GM19467 (cell line): ENCODE measurements around the gene SEZ6L.

Source experiments
- ATAC-seq: cut with Tn5 transposase; IDR thresholded peaks from one replicate; pipeline ENCODE4 v1.9.1; 2021; ENCODE audit warnings: mild to moderate bottlenecking, moderate library complexity; ENCODE audit not compliant: unreplicated experiment

The SEZ6L gene

DNA sequence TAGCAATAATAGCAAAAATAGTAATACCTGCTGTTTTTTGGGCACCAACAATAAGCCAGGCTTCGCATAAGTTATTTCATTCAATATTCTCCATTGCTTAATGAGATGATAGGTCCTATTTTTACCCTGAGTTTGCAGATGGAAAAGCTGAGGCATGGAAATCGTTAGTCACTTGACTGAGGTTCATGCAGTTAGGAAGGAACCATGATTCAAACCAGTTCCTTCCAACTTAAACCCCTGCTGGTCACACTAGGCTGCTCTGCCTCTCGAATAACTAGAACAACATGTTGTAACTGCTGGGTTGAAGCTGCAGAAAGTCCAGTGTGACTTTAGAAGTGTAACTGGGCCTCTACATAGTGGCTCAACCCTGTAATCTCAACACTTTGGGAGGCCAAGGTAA, 69.3 kb downstream of the SEZ6L start:
- no peak for ATAC-seq

DNA sequence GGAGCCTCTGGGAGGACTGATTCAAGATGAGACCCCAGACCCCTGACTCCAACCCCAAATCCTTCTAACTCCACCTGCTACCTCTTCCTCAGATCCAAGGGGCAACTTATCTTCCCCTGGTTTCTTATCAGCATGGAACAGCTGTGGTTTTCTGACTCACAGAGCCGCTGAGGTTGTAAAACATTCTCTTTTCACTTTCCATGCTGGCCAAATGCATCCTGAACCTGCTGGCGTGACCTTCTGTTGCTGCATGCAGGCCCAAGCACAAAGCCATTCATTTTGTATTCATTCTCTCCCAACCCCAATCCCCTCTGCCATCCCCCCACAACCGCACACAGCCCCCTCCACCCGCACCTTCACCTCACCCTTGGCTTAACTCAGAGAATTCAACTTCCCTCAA, 70.3 kb downstream of the SEZ6L start:
- no peak for ATAC-seq

DNA sequence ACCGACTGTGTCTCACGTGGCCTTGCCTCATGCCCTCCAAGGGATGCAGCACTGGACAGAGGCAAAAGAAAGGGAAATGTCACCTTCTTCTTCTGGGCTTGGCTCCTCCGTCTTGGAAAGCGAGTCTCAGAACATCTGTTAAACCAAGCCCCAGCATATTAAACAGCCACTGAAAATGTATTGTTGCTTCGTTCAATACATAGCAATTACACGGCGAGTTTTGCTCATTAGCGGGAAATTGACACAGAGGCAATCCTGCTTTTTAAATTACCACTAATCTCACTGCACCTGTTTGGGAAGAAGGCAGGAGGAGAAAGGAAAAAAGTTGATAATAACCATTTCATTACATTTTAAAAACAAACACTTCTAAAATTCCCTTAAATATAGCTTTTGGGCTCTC, 72.1 kb downstream of the SEZ6L start:
- ATAC-seq: no peak

DNA sequence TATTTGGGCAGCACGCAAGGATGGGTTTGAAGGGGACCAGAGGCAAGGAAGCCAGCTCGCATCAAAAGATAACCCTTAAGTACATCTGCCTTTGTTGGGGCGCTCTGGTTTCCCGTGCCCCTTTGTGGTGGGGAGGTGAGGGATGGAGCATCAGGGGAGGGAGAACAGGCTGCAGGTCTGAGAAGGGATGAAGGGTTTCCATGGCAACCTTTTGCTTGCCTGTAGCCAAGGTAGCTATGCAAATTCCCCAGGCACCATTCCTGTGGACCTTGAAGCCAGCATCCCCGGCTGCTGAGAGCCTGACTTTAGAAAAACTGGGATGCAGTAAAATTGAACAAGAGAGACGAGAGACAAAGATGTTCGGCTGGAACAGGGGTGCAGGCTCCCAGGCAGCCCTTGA, 75.7 kb downstream of the SEZ6L start:
- no peak for ATAC-seq

DNA sequence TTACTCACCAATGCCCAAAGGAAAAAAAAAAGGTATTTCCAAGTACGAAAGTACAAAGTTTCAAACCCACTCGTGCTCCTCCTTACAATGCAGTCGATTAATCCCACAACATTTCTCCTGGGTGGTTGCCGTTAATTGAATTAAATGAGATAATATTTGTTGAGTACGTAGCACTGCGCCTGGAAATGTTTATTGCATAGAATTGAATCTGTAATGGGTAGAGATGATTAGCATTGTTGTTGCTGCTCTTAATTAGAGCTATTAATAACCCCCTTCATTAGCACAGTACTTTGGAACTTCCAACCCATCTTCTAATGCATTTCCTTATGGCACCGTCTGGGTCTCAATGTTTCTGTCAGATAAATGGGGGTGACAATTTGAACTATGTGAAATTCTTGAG, 77.3 kb downstream of the SEZ6L start:
- no peak for ATAC-seq

DNA sequence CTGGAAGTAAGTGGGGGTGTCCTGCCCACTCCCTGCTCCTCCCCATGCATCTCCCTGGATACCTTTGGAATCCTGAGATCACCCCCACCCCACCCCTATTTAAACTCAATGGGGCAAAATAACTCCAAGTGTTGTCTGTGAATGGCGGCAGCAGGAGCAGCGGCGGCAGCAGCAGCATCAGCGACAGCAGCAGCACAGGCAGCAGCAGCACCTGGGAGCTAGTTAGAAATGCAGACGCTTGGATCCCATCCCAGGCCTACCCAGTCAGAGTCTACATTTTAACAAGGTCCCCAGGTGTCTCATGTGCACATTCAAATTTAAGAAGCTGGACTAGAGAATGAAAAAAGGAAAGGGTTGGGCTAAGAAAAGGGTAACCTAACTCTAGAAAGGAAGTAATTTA, 82.6 kb downstream of the SEZ6L start:
- no peak for ATAC-seq

DNA sequence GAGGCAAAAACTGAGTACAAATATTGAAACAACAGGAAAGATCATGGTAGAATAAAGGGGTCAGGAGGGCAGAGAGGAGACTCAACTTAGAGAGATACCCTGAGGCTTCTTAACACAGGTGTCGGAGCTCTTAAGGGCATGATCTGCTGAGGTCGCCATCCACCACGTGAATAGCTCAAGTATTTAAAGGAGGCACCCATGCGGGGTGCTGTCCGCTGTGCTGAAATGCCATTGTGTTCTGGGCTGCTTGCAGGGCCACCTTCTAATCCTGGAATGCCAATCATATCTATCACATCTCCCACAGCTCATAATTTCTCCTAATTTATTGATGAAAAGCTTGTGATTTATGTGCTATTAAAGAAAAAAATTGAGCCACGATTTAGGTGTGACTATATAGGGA, 90.2 kb downstream of the SEZ6L start:
- no peak for ATAC-seq

DNA sequence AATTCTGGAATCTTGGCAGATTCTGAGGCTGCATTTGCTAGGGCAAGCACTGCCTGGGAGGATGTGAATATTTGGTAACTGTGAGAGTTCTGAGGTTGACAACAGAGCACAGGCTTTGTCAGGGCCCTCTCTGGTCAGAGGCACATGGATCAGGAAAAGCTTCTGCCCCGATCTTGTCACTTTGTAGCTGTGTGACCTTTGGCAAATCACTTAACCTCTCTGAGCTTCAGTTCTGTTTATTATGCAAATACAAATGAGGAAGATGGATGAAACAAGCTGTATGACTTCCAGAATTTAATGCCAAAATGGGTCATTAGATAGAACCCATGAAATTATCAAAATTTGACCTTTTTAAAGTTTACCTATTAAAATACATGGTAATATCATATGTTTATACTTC, 94.9 kb downstream of the SEZ6L start:
- ATAC-seq: no peak

DNA sequence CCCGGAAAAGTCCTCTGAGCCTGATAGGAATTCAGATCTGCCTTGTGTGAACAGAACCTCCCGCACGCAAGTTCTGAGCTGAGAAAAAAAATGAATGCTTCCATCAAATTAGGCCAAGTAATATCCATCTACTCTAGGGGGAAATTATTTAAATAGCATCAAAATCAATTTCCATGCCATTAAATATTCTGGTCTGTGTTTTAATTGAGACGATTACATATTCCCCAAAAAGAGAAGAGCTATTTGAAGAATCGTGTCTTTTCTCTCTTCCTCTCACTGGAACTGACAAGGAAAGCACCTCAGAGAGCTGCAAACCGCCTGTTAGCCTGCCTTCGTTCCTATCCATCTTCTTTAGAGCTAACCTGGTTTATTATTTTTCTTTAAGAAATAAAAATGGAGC, 96.0 kb downstream of the SEZ6L start:
- no peak for ATAC-seq

DNA sequence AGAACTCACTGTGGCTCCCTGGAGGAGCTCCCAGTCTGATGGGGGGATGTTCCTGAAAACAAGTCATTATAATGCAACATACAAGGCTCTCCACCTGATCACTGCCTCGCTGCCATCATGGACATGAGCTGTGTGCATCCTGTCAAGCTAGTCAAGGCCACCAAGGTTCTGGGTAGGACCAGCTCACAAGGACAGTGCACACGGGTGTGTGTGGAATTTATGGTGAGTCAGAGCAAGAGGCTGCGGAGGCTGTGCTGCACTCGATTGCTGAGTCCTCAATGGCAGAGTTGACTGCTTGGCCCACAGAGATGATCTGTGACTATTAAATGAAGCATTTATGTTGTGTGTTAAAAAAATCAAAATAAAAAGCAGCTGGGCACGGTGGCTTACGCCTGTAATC, 96.6 kb downstream of the SEZ6L start:
- ATAC-seq: no peak

DNA sequence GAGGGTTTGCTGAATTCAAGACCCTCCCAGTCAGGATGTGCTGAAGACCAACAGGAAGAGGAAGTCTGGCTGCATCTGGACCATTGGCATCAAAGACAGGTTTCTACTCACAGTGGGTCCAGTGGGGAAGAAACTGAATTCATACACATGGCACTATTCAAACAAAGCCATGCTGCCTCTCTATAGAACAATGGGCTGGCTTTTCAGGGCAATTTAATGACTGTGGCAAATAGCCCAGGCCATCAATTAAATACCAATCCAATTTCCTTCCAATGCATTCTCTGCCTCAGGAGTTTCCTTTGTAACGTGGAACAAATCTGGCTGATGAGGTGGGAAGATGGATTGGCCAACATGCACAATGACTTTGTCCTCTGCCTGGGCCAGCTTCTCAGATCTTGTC, 98.6 kb downstream of the SEZ6L start:
- ATAC-seq: no peak

DNA sequence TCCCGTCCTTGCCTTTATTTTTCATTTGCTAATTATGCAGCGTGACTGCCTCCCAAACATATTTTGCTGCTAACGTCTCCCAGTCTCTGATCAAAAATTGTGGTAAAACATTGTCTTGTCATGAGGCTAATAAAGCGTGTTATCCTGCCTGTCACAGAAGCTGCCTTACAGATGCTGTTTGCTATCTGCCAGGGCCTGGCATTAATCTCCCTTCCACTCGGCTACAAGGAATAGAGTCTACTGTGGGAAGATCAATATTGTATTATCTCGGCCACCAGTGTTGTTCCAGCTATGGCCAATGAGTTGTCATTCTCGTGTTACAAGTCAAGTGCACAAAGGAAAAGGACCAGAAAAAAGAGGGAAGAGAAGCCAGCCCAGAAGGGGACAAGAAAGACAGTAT, 100.3 kb downstream of the SEZ6L start:
- no peak for ATAC-seq

DNA sequence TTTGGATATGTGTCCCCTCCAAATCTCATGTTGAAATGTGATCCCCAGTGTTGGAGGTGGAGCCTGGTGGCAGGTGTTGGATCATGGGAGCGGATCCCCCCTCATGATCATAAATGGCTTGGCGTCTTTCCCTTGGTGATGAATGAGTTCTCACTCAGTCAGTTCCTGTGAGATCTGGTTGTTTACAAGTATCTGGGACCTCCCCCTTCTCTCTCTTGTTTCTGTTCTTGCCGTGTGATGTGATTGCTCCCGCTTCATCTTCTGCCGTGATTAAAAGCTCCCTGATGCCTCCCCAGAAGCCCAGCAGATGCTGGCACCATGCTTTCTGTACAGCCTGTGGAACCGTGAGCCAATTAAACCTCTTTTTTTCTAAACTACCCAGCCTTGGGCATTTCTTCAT, 102.2 kb downstream of the SEZ6L start:
- ATAC-seq: no peak

DNA sequence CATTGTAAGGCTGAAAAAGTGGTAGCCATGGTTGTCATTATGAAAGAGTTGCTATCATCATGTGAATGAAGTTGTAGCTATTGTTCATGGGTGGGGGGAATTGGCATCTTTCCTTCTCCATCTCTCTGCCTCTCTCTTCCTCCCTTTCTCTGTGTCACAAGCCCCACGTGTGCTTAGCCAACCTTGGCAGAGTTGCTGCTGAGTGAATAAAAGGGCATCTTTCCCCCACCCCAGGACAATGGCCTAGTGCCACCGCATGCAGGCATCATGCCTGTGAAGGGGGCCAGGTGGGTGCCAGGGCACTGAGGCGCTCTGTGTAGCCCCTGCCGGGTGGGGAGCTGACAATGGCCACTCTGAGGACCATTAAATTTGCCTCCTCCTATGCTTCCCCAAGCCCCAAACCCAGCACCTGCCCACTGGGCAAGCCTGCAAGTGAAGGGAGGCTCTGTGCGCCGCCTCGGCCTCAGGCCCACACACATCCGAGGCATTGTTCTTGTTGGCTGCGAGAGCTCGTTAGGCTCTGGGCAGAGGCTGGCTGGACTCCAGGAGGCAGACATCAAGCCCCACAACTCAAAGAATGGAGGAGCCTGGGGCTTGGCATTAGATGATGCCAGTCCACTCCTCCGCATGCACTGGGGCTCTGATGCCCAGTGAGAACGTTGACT, 103.9 kb downstream of the SEZ6L start:
- ATAC-seq: no peak

DNA sequence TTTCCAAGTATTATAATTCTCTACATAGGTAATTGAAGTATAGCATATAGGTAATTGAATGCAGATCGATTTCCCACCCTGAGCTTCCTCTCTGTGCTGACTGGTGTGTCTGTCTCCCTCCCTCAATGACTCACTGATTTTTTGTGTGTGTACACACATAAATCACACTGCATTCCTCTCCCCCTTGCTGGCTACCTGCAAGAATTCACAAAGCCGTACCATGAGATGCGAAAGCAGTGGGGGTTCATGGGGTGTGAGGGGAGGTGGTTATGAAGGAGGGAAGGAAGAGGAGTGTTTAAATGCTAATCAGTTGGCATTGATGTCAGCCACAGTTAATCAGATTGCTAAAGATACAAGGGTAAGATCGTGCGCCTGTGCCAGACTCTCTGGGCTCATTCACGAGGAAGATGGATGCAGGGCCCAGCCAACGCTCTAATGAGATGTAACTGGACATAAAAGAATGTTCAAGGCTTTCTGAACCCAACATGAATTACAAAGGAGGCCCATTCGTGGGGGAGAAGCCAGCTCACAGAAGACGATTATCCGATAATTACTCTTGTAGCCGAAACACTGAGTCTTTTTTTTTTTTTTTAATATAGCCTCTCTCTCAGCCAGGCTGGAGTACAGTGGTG, 107.4 kb downstream of the SEZ6L start:
- no peak for ATAC-seq

DNA sequence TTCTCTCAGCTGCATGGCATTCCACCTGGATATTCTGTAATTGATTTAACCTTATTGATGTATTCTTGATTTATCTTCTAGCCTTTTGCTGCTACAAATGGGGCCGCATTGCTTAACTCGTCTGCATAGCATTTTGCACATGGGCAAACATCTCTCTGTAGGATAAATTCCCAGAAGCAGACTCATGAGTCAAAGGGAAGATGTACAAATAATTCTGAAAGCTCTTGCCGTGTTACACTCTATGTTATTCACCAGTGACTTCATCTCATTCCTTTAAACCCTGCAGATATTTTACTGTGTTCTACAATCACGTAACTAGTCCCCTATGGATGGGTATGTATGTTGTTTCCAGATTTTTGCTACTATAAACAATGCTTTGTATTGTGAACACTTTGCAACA, 112.7 kb downstream of the SEZ6L start:
- no peak for ATAC-seq

DNA sequence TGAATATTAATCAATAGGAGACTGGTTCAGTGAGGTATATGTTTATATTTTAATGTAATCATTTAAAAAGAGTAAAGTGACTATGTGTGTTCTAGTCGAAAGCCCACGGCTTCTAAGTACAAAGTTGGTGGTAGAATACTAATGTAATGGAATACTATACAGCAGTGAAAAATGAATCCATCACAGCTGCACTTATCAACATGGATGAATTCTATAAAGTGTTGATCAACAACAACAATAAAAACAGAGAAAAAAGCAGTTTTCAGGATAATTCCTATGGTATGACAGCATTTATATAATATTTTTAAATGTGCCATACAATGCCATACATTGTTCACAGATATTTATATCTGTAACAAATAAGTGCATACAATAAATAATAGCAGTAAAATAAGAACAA, 114.1 kb downstream of the SEZ6L start:
- no peak for ATAC-seq

DNA sequence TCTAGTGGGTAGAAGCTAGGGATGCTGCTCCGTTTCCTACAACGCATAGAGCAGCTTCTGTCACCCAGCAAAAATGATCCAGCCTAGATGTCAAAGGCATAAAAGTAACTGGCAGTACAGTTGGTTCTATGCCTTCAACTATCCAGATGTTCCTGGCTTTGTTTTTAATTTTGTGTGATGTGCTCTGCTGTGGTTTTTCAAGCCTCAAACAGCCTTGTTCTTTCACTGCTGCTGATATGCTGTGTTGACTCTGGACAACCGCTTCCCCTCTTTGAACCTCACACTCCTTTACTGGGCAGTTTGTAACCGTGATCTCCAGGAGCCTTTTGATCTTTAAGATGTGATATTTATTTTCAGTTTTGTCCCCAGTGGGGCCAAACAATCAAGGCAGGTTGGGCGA, 116.4 kb downstream of the SEZ6L start:
- no peak for ATAC-seq

DNA sequence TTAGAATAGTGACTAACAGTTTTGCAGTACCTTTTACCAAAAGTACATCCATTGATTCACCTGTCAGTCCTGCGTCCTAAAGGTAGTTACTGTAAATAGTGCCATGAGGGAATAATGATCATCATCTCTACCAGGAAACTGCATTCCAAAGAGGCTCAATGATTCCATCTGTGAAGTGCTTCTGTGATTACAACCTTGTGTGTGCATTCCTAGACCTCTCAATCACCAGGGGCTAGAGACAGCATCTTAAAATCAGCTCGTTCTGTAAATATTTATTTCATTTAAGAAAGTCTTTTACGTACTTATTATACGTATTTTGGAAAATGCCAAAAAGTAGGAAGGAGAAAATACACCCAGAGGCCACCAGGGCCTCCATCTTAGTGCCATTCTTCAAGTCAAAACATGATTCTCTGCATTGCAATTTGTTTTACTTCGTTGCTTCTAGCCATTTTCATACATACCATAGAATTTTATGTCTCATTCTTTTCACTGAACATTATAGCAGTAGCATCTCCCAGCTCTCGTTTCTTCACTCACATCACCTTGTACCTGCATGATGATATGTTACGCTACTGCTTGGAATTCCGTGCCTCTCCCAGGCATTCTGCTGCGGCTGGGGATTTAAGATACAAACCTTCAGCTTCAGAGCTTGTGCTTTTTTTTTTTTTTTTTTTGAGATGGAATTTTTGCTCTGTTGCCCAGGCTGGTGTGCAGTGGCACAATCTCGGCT, 117.0 kb downstream of the SEZ6L start:
- no peak for ATAC-seq

DNA sequence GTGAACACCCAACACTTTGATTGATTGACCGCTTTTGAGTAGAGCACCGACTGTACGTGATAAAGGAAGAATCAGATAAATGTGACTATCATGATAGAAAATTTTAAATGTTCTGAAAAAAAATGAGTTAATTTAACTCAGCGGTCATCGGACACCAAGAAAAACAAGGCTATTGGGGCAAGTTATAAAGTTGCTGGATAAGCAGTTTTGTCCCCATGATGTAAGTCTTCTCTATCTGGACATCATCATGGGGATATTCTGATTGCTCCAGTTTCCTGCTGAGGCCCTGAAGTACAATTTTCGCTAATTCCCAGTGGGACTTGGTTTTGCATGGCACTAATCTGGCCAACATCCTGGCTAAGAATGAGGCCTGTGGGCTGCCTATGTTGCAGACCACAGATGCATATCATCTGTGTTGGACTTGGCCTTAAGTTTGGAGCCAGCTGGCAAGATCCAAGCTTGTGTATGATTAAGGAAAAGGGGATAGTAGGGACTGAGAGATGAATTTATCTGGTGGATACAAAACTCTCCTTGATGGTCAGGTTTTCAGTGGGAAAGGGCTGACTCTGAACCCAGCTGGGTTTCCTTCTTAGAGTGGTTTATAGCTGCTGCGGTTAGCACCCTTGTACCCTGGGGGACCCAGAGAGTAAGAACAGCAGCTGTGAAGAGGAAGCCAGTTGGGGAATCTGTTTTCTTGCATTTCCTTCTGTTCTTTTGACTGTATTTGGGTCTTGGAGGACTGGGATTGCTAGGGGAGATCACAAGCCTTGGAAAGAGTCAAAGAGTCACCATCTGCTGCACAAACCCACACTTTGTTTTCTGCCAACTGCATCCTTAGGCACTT, 118.3 kb downstream of the SEZ6L start:
- no peak for ATAC-seq

DNA sequence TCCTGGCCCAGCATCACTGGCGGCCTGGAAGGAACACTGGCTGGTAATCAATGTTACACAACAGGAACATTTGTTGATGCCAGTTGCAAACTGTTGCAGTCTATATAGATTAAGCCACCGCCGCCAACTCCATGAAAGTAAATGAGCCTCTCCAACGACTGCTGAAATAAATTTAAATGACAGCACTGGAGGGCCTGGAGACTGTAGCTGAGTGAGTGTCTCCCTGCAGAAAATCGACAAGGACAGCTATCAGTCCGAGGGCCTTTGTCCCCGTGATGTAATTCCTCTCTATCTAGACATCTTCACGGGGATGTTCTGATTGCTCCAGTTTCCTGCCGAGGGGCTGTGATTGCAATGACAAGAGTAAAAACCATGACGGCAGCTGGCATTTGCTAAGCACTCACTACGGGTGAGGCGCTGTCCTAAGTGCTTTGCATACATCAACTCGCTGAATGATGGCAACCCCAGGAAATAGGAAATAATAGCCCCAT, 120.4 kb downstream of the SEZ6L start:
- no peak for ATAC-seq
